ENCODE results near the gene ALX1. TPM values are rescaled to one million over a fixed set of nuclear protein-coding genes. Genes with fewer than 3 reads are reported as not detected.

ALX1 gene
- total RNA-seq, 1 experiment from 2014 or later = not detected

DNA sequence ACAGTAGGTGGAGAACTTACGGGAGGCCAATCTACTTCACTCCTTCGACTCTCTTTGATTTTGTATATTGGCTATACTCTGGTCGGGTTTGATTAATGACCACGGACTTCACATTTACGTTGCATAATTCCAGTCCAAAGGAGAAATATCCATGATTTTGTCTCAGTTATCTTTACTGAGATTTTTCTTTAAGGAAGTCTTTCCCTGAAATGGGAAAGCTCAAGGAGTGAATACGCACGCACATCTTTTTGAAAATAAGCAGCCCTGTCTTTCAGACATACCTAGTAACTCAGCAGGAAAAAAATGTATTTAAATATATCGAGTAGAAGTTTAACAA lies 5.7 kb upstream of the ALX1 start:
- POLR2A ChIA-PET = no interaction called here
- intact Hi-C loops (cut with micrococcal nuclease; ENCODE audit: unreplicated experiment) = no loop called here
- Histone ChIP-seq H3K4me3 (ENCODE audit: low read depth, low read length) (no peak overlapping the region), H3K36me3 (ENCODE audit: control insufficient read depth, insufficient read depth, low read length) (no peaks in the 10 kb centered on the region), H3K27me3 (replicated peaks; ENCODE audit: control insufficient read depth, insufficient read depth, low read length) (no peaks in the 10 kb centered on the region), H3K4me1 (no peaks in the 10 kb centered on the region), H3K9me3 (no peaks in the 10 kb centered on the region)
- no peaks in the 10 kb centered on the region for H3K4me1 Mint-ChIP-seq (ENCODE audit: low read depth, unreplicated experiment)
- no peak overlapping the region for H3K4me3 Mint-ChIP-seq (ENCODE audit: unreplicated experiment)
- no peaks in the 10 kb centered on the region for H3K36me3 Mint-ChIP-seq (ENCODE audit: insufficient read depth, unreplicated experiment)
- CTCF ChIA-PET = no interaction called here
- no peaks in the 10 kb centered on the region for H3K9me3 Mint-ChIP-seq (ENCODE audit: unreplicated experiment)
- TF ChIP-seq, protein P1, sequence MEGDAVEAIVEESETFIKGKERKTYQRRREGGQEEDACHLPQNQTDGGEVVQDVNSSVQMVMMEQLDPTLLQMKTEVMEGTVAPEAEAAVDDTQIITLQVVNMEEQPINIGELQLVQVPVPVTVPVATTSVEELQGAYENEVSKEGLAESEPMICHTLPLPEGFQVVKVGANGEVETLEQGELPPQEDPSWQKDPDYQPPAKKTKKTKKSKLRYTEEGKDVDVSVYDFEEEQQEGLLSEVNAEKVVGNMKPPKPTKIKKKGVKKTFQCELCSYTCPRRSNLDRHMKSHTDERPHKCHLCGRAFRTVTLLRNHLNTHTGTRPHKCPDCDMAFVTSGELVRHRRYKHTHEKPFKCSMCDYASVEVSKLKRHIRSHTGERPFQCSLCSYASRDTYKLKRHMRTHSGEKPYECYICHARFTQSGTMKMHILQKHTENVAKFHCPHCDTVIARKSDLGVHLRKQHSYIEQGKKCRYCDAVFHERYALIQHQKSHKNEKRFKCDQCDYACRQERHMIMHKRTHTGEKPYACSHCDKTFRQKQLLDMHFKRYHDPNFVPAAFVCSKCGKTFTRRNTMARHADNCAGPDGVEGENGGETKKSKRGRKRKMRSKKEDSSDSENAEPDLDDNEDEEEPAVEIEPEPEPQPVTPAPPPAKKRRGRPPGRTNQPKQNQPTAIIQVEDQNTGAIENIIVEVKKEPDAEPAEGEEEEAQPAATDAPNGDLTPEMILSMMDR (IDR thresholded peaks at IDR 0.05; ENCODE audit: insufficient read depth in 1 of 2, low read depth in 1 of 2, low read length in 1 of 2, severe bottlenecking in 1 of 2, unreplicated experiment in 1 of 2) = no peak
- no peak for DNase-seq
- no peak overlapping the region for H3K27ac Mint-ChIP-seq (ENCODE audit: unreplicated experiment)
- peaks cover 15% of the 10 kb centered on the region for H3K27me3 Mint-ChIP-seq (ENCODE audit: insufficient read depth, unreplicated experiment)
- no TSS peak for BruUV-seq (replicated peaks)

DNA sequence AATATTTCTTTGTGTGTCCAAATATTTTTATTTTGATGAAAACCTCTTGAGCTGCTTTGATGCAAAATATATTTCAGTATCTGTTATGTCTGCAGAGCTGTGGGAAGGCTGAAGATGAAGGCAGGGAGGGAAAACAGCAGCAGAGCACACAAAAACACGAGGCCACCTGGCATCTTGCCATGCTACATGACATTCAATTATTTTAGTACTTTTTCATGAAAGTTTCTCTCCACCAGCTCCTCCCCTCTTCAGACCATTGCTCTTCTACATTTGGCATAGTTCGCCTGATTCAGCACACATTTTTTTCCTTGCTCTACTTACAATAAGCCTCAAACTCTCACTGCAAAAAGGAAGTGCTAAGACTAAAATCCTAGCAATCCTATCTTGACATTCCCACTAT lies 4.6 kb upstream of the ALX1 start:
- POLR2A ChIA-PET = no interaction called here
- no peak overlapping the region for H3K4me3 ChIP-seq (ENCODE audit: low read depth, low read length)
- no peaks in the 10 kb centered on the region for H3K27me3 ChIP-seq (replicated peaks; ENCODE audit: control insufficient read depth, insufficient read depth, low read length)
- intact Hi-C loops (cut with micrococcal nuclease; ENCODE audit: unreplicated experiment) = no loop called here
- DNase-seq = no peak
- CTCF ChIA-PET = no interaction called here
- H3K4me3 Mint-ChIP-seq (ENCODE audit: unreplicated experiment) = no peak overlapping the region
- H3K36me3 Mint-ChIP-seq (ENCODE audit: insufficient read depth, unreplicated experiment) = no peaks in the 10 kb centered on the region
- no peaks in the 10 kb centered on the region for H3K9me3 ChIP-seq
- TF ChIP-seq, protein P1 (IDR thresholded peaks at IDR 0.05; ENCODE audit: insufficient read depth in 1 of 2, low read depth in 1 of 2, low read length in 1 of 2, severe bottlenecking in 1 of 2, unreplicated experiment in 1 of 2) = no peak
- H3K4me1 ChIP-seq = no peaks in the 10 kb centered on the region
- H3K4me1 Mint-ChIP-seq (ENCODE audit: low read depth, unreplicated experiment) = no peaks in the 10 kb centered on the region
- H3K36me3 ChIP-seq (ENCODE audit: control insufficient read depth, insufficient read depth, low read length) = no peaks in the 10 kb centered on the region
- no peaks in the 10 kb centered on the region for H3K9me3 Mint-ChIP-seq (ENCODE audit: unreplicated experiment)
- no peak overlapping the region for H3K27ac Mint-ChIP-seq (ENCODE audit: unreplicated experiment)
- no TSS peak for BruUV-seq (replicated peaks)
- peaks cover 15% of the 10 kb centered on the region for H3K27me3 Mint-ChIP-seq (ENCODE audit: insufficient read depth, unreplicated experiment)

DNA sequence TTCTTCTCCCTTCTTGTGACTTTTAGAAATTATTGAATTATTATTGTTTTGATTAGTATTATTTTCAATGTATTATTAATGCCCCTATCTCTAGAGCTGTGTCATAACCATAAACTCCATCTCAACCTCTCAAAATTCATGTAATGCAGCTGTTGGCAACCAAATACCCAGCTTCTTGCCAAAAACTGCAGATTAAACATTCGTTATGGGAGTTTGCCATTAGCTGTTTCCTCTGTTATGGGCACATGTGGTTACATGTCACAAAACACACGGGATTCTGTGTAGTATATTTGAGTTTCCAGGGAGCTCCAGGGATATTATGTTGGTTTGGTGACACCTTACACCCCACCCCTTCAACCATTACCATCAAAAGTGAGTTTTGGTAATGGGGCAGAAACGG lies 2.8 kb upstream of the ALX1 start:
- no peaks in the 10 kb centered on the region for H3K9me3 Mint-ChIP-seq (ENCODE audit: unreplicated experiment)
- intact Hi-C loops (cut with micrococcal nuclease; ENCODE audit: unreplicated experiment) = no loop called here
- DNase-seq = no peak
- TF ChIP-seq, protein P1 (IDR thresholded peaks at IDR 0.05; ENCODE audit: insufficient read depth in 1 of 2, low read depth in 1 of 2, low read length in 1 of 2, severe bottlenecking in 1 of 2, unreplicated experiment in 1 of 2) = no peak
- POLR2A ChIA-PET = no interaction called here
- H3K4me1 ChIP-seq = 0 out of 2 replicates have a peak, but pooled peaks cover 8% of the 10 kb centered on the region
- no peaks in the 10 kb centered on the region for H3K9me3 ChIP-seq
- BruUV-seq (replicated peaks) = no TSS peak
- no peak overlapping the region for H3K4me3 Mint-ChIP-seq (ENCODE audit: unreplicated experiment)
- H3K36me3 Mint-ChIP-seq (ENCODE audit: insufficient read depth, unreplicated experiment) = no peaks in the 10 kb centered on the region
- no peak overlapping the region for H3K4me3 ChIP-seq (ENCODE audit: low read depth, low read length)
- H3K27ac Mint-ChIP-seq (ENCODE audit: unreplicated experiment) = no peak overlapping the region
- no peaks in the 10 kb centered on the region for H3K36me3 ChIP-seq (ENCODE audit: control insufficient read depth, insufficient read depth, low read length)
- H3K4me1 Mint-ChIP-seq (ENCODE audit: low read depth, unreplicated experiment) = no peaks in the 10 kb centered on the region
- CTCF ChIA-PET = no interaction called here
- no peaks in the 10 kb centered on the region for H3K27me3 ChIP-seq (replicated peaks; ENCODE audit: control insufficient read depth, insufficient read depth, low read length)
- peaks cover 15% of the 10 kb centered on the region for H3K27me3 Mint-ChIP-seq (ENCODE audit: insufficient read depth, unreplicated experiment)
